ENCODE data around the gene FBP2. TPM values are rescaled to one million over a fixed set of nuclear protein-coding genes. Genes with fewer than 3 reads are reported as not detected.
"Not testable (repeated sequence)": the region's sequence is repeated elsewhere in the genome, so short reads cannot be mapped to it uniquely, and the experiment has no call there.

Gene FBP2
- total RNA-seq, 1 donor = not detected

GRCh38 chr9:94607423-94607691 lies 13.7 kb upstream of the FBP2 start:
- no peak for DNase-seq (ENCODE audit: low read depth in 2 of 3, low spot score in 2 of 3)

- DNase-seq (ENCODE audit: low read depth in 2 of 3, low spot score in 2 of 3) = no peak
Measured at GRCh38 chr9:94606646-94607422, 13.2 kb upstream of the FBP2 start.

DNA sequence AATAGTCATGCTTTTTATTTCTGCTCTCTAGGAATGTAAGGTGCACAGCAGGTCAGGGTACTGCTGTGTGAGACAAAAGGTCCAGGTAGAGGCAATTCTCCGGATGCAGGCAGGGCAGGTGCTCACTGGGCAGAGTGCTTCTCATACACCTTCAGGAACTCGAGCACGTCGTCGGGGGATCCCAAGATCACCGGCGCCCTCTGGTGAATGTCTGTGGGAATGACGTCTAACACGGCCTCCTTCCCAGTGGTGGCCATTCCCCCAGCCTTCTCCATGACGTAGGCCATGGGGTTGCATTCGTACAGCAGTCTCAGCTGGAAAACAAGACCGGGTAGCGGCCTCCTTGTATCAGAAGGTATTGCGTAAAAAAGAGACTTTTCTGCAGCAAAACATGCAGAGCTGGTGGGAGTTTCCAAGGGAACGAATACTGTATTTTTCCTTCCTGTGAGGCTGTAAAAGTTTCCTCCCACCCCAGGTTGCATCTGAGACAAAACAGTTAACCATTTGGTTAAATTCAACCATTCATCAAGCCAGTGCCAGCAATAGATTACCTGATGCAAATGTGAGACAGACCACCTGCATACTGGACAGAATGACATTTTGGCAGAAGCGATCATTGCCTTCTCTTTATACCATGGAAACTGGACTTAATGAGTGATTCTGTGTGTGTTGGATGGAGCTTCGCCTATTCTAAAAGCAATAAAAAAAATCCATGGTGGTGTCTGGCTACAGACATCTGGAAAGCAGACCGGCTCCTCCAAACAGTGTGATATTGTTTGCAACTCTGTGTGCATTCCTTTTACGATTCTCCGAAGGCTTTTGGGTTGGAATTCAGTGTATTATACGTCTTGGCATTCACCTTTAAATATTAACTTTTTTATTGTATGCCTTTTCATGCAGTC lies 9.9 kb upstream of the FBP2 start:
- peak; percentile 14 to 75 (median 60) for DNase-seq (ENCODE audit: low read depth in 2 of 3, low spot score in 2 of 3)

- no peak for DNase-seq (ENCODE audit: low read depth in 2 of 3, low spot score in 2 of 3)
Measured at GRCh38 chr9:94602666-94603065, 9.0 kb upstream of the FBP2 start.

DNA sequence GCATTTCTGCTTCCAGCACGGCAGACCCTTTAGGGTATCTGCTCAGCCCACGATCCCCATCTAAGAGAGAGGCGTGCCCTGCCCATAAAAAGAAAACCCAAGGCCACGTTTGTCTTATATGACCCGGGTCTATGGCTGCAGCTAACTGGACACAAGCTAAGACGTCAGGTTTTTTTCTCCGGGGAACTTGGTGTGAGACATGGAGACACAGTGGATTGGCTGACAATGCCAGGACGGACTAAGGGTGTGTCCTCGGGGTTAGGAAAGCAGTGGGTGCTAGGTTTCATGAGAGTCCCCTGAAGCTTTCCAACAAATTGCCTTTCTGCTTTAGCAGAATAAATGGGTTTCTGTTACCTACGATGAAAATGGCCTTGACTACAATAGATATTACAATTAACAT lies 7.1 kb upstream of the FBP2 start:
- DNase-seq (ENCODE audit: low read depth in 2 of 3, low spot score in 2 of 3) = no peak

DNA sequence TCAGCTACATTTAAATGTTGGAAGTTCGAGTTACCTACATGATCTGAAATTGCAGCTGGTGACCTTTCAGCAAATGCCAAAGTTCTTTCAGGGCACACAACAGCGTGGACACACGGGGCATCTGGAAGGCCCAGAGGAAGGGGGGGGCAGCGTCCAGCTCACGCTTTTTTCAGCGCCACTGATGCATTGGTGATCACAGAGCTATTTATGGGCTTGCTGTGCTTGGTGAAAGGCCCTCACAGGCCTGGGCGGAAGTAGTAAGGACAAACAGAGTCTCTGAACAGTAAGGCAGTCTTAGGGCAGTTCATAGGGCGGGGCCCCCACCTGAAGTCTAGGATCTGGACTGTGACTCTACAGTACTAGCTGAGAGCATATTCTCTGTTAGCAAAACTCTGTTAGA lies 6.6 kb upstream of the FBP2 start:
- no peak for DNase-seq (ENCODE audit: low read depth in 2 of 3, low spot score in 2 of 3)

DNA sequence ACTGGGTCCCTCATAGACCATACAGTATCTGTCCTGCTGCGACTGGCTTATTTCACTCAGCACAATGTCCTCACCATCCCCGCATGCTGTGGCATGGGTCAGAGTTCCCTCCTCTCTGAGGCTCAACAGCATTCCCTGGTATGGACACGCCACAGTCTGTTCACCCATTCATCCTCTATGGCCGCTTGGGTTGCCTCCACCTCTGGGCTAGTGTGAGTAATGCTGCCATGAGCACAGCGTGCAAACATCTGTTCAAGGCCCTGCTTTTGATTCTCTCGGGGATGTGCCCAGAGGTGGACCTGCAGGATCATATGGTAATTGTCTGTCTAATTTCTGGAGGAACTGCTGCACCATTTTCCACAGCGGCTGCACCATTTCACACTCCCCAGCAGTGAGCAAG lies 5.5 kb upstream of the FBP2 start:
- DNase-seq (ENCODE audit: low read depth in 2 of 3, low spot score in 2 of 3) = no peak

GRCh38 chr9:94592683-94593082 lies 941 bp downstream of the FBP2 start:
- not testable (repeated sequence) for DNase-seq (ENCODE audit: low read depth in 2 of 3, low spot score in 2 of 3)

- DNase-seq (ENCODE audit: low read depth in 2 of 3, low spot score in 2 of 3) = no peak
Measured at GRCh38 chr9:94591876-94592275, 1.7 kb downstream of the FBP2 start.

GRCh38 chr9:94591046-94591545 lies 2.5 kb downstream of the FBP2 start:
- not testable (repeated sequence) for DNase-seq (ENCODE audit: low read depth in 2 of 3, low spot score in 2 of 3)

- no peak for DNase-seq (ENCODE audit: low read depth in 2 of 3, low spot score in 2 of 3)
Measured at GRCh38 chr9:94588681-94589080, 4.9 kb downstream of the FBP2 start.

DNA sequence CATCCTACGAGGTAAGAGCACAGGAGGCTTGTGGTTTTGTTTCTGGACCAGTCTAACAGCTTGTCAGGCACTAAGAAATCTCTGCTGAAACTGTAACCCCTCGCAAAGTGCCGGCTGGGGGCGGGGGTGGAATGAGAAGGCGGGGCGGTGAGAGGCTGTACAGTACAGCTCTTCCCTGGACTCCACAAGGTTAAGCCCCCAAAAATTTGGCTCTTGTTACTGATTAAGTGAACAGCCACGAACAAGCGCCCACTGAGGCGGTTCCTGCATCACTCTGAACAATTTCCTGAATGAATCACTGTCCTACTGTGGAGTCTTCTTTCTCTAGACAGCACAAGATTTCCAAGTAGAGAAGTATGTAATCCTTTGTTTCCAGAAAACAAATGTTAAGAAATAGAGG lies 6.8 kb downstream of the FBP2 start:
- no peak for DNase-seq (ENCODE audit: low read depth in 2 of 3, low spot score in 2 of 3)

GRCh38 chr9:94586316-94586715 lies 7.3 kb downstream of the FBP2 start:
- DNase-seq (ENCODE audit: low read depth in 2 of 3, low spot score in 2 of 3) = no peak

- DNase-seq (ENCODE audit: low read depth in 2 of 3, low spot score in 2 of 3) = no peak
Measured at GRCh38 chr9:94584555-94584954, 9.1 kb downstream of the FBP2 start.

GRCh38 chr9:94581728-94582127 lies 11.9 kb downstream of the FBP2 start:
- no peak for DNase-seq (ENCODE audit: low read depth in 2 of 3, low spot score in 2 of 3)

DNA sequence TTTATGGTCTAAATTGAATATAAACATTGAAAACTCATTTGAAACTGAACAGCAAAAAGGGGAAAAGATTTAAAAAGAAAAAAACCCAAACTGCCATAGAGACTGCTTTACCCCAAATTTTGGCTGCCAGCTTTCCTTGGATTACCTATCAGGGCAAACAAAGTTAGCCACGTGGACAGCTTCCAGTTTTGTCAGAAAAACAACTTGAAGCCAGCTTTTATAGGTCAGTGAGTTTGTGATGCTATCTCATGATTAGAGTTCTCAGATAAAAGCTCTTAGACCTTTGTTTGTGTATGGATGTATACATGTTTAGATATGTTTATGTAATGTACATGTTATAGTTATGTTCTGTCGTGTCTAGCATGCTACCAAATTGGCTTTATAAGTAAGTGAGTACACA lies 16.1 kb downstream of the FBP2 start:
- no peak for DNase-seq (ENCODE audit: low read depth in 2 of 3, low spot score in 2 of 3)

DNA sequence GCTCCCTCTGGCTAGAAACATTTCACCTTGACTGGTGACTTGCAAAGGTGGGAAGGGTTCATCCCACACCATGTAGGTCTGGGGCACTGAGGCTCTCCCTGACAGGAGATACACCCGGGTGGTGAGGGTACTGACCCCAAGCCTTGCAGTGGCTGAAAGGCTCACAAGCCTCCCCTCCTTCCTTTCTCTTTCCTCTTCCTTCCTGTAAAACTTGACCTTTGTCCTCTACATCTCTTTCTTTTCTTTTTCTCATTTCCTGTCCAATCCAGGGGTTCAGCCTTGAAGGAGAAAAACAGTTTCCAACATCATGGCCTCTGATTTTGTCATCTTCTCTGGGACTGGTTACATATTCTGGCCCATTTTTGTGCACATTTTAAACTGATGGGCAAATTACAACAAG lies 16.6 kb downstream of the FBP2 start:
- no peak for DNase-seq (ENCODE audit: low read depth in 2 of 3, low spot score in 2 of 3)

DNA sequence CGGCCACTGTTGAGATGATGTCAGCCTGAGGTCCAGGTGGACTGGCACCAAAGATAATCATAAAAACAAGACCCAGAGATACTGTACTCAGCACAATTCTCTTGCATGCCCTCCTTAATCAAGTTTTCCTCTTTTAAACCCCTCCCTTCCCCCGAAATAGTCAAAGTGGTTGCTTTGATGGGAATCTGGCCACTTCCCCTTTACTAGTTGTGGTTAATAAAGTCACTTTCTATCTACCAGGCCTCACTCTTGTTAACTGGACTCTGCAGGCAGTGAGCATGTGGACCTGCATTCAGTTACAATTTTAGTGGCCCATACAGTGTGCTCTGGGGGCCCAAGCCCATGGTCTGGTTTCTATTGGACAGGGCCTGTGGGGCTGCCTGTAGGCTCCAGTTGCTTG lies 17.5 kb downstream of the FBP2 start:
- peak in 1 of 3 donors; percentile 4 for DNase-seq (ENCODE audit: low read depth in 2 of 3, low spot score in 2 of 3)

GRCh38 chr9:94568972-94569712 lies 24.5 kb downstream of the FBP2 start:
- no peak for DNase-seq (ENCODE audit: low read depth in 2 of 3, low spot score in 2 of 3)

GRCh38 chr9:94568250-94568889 lies 25.3 kb downstream of the FBP2 start:
- no peak for DNase-seq (ENCODE audit: low read depth in 2 of 3, low spot score in 2 of 3)

DNA sequence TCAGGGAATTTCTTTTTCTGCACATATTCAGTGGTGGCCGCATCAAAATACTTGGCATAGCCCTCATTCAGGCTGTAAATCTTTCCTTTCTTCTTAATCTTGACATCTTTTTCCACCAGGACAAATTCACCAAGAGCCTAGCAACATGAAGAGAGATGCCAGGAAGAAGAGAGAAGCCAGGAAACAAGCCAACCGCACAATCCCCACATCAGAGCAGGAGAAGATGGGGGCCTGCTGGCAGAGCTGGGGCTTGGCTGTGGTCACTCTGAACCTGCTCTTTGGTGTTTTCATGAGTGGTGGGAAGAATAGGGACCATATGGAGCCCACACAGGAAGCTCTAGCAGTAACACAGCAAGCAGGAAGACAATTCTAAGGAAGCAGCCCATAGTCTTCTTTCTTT lies 26.4 kb downstream of the FBP2 start:
- DNase-seq (ENCODE audit: low read depth in 2 of 3, low spot score in 2 of 3) = no peak
